Skeletal muscle satellite cell (primary cell): ENCODE measurements around the gene PAK5.

Experiments
- H3K27me3 ChIP-seq: 2 replicates; pipeline ENCODE4 v1.7.0; 2013; ENCODE audit warnings: low read length; ENCODE audit not compliant: control insufficient read depth, insufficient read depth
- H3K36me3 ChIP-seq: 2 replicates; pipeline ENCODE4 v1.7.0; 2013; ENCODE audit warnings: mild to moderate bottlenecking, control low read depth, low read length; ENCODE audit not compliant: insufficient read depth
- H3K4me1 ChIP-seq: 2 replicates; pipeline ENCODE4 v1.7.0; 2013; ENCODE audit warnings: low read length; ENCODE audit not compliant: control insufficient read depth, insufficient read depth
- H3K4me2 ChIP-seq: 2 replicates; pipeline ENCODE4 v1.7.0; 2013; ENCODE audit warnings: mild to moderate bottlenecking, low read length
- H3K4me3 ChIP-seq: 2 replicates; pipeline ENCODE4 v1.7.0; 2013; ENCODE audit warnings: low read length
- H3K9ac ChIP-seq: 2 replicates; pipeline ENCODE4 v1.7.0; 2013; ENCODE audit warnings: mild to moderate bottlenecking, low read depth, low read length, moderate library complexity
- H3K9me3 ChIP-seq: replicated peaks from 2 replicates; pipeline ENCODE4 v1.7.0; 2013; ENCODE audit warnings: mild to moderate bottlenecking, control low read depth, low read length

The PAK5 gene

DNA sequence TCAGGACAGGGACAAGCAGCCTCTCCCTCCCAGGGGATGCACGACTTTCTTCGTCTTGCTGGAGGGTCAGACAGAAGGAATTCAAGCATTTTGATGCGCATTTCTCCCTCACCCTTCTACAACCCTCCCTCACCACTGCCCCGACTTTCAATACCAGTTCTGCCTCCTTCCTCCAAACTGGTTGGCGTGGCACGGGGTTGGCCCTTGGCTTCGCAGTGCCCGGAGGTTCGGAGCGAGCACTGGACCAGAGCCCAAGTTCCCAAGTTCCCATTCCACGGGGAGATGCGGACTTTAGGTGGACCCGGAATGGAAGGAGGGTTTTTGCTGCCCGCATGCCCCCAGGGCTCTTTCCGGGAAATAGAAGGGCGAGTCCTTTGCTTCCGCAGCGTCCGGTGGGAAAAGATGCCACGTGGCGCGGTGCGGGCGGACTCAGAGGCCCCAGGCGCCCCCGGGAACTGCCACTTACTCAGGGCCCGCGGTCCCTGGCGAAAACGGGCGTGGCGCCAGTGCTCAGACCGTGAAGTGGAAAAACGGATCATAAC, 332.5 kb downstream of the PAK5 start:
- Histone ChIP-seq H3K9ac (no peak overlapping the region), H3K4me1 (peaks cover 18% of the 10 kb centered on the region), H3K4me2 (peak overlapping the region; percentile 75), H3K4me3 (peak overlapping the region; percentile 46), H3K27me3 (peaks cover 88% of the 10 kb centered on the region), H3K36me3 (no peaks in the 10 kb centered on the region), H3K9me3 (no peaks in the 10 kb centered on the region)

DNA sequence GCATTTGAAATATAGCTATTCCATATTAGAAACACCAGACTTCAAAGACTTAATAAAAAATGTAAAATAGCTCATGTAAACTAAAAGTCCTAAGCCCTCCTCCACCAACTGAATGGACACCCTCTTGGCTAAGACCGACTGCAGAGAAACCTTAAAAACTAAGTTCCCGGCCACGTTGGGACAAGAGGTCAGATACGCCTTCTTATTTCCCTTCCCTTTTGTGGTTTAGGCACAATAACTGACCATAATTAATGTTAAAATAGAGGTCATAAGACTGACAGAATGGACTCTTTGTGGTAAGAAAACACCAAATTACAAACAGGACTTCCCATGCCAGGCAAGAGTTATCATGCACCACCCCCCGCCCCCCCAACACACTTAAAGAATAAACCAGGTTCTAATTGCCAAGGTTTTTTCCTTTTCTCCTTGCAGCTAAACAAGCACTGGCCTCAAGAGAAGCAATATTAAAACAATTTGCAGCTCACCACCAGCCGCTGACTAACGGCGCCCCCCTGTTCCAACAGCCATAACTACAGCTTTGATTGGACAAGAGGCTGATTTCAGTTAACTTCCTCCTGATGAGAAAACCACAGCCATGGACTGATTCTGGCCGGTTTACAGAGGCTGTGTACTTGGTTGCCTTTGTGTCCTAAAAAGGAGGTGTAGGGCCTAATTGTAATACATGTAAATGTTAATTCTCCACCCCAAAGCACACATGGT, 335.2 kb downstream of the PAK5 start:
- Histone ChIP-seq H3K27me3 (peaks cover 83% of the 10 kb centered on the region), H3K36me3 (no peaks in the 10 kb centered on the region), H3K4me2 (no peak overlapping the region), H3K9ac (no peak overlapping the region), H3K4me1 (peaks cover 18% of the 10 kb centered on the region), H3K9me3 (no peaks in the 10 kb centered on the region), H3K4me3 (no peak overlapping the region)

DNA sequence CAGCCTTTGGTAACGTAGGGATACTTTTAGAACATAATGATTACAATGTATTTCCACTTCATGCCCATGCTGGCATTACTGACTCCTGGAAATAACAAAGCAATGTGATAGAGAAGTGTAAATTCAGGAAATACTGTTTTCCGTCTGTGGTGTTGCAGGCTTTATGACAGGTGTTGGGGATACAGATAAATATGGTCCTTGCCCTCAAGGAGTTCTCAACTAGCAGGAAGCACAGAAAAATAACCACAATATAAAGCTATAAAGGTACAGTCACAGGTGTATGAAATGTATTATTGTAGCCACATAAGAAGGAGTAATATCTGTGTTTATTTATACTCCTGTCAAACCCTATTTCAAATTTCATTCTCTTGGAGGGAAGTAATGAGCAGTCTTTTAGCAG, 337.4 kb downstream of the PAK5 start:
- Histone ChIP-seq H3K9me3 (no peaks in the 10 kb centered on the region), H3K36me3 (no peaks in the 10 kb centered on the region), H3K4me2 (no peak overlapping the region), H3K9ac (no peak overlapping the region), H3K27me3 (peaks cover 61% of the 10 kb centered on the region), H3K4me3 (no peak overlapping the region), H3K4me1 (peaks cover 2% of the 10 kb centered on the region)

DNA sequence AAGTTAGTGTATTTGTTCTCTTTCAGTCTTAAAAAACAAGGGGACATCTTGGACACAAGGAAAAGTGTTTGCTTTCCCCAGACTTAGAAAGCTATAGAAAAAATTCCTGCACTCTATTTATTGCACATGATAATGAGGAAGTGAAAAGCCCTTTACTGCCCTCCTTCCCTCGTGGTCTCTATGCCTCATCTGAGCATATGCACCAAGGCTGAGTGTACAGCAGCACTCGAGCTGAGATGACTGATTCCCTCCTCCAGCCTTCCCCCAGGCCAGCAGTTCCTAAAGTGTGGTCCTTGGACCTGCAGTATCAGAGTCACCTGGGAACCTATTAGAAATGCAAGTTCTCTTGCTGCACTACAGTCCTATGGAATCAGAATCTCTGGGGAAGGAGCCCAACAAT, 338.8 kb downstream of the PAK5 start:
- H3K27me3 ChIP-seq = peaks cover 51% of the 10 kb centered on the region
- H3K9me3 ChIP-seq = no peaks in the 10 kb centered on the region
- no peak overlapping the region for H3K9ac ChIP-seq
- no peaks in the 10 kb centered on the region for H3K4me1 ChIP-seq
- H3K4me2 ChIP-seq = no peak overlapping the region
- H3K36me3 ChIP-seq = no peaks in the 10 kb centered on the region
- H3K4me3 ChIP-seq = no peak overlapping the region

DNA sequence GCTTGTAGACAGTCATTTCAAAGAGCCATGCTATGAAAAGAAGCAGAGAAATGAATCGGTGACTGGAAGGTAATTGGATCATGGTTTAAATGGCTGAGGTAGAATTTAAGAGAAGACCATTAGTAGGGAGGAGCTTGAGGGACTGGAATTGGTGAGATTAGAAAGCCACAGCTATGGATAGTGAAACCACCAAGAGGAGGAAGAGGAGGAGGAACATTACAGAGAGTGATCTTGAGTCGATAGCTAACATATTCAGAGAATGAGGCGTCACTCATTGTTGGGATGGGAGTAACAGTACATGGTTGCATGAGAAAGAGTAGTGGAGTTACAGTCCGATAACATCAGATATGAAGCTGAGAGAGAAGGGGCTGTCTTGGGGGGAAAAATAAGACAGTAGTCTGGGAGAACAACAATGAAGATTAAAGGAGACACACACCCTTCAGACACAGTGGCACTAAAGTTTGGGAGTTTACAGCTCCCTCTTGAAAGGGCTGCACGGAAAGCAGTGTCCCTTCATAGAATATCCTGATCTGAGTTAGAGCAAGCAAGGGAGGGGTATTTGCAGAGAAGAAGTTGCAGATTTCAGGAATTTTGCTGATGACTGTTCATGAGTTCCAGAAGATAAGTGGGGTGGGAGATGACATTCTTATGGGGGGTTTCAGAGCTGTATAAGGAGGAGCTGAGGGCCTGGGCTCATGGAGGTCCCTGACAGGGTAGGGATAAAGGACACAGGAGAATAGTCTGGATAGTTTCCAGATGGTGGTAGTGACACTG, 339.6 kb downstream of the PAK5 start:
- Histone ChIP-seq H3K4me3 (no peak overlapping the region), H3K36me3 (no peaks in the 10 kb centered on the region), H3K9me3 (no peaks in the 10 kb centered on the region), H3K4me2 (no peak overlapping the region), H3K9ac (no peak overlapping the region), H3K4me1 (no peaks in the 10 kb centered on the region), H3K27me3 (peaks cover 52% of the 10 kb centered on the region)

DNA sequence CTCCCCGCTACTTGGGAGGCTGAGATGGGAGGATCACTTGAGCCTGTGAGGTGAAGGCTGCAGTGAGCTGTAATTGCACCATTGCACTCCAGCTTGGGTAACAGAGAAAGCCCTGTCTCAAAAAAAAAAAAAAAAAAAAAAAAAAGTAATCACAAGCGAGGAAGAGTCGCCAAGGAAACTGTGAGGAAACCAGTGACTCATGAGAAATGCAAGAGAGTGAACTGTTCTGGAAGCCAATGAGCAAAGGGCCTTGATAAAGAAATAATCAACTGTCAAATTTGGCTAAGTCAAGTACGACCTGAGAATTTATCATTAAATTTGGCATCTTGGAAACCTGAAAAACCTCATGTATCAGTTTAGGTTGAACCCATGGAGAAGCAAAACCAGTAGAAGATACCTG, 340.6 kb downstream of the PAK5 start:
- no peak overlapping the region for H3K9ac ChIP-seq
- no peak overlapping the region for H3K4me2 ChIP-seq
- H3K4me1 ChIP-seq = no peaks in the 10 kb centered on the region
- H3K9me3 ChIP-seq = no peaks in the 10 kb centered on the region
- H3K36me3 ChIP-seq = no peaks in the 10 kb centered on the region
- H3K4me3 ChIP-seq = no peak overlapping the region
- H3K27me3 ChIP-seq = peaks cover 46% of the 10 kb centered on the region

DNA sequence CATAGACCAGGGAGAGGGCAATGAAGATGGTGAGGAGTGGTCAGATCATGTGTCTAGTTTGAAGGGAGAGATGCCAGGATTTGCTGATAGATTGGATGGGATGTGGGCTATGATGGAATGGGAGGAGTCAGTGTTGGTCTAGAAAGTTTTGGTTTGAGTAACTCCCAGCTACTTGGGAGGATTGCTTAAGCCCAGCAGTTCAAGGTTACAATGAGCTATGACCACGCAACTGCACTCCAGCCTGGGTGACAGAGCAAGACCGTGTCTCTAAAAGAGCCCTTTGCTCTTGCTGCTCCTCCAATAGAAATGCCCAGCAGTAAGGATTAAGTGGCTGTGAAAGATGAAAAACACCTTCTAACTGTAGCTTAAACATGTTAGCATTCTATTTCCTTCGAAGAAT, 342.7 kb downstream of the PAK5 start:
- Histone ChIP-seq H3K4me3 (no peak overlapping the region), H3K36me3 (no peaks in the 10 kb centered on the region), H3K4me2 (no peak overlapping the region), H3K9me3 (no peaks in the 10 kb centered on the region), H3K4me1 (peaks cover 18% of the 10 kb centered on the region), H3K9ac (no peak overlapping the region), H3K27me3 (peaks cover 30% of the 10 kb centered on the region)

DNA sequence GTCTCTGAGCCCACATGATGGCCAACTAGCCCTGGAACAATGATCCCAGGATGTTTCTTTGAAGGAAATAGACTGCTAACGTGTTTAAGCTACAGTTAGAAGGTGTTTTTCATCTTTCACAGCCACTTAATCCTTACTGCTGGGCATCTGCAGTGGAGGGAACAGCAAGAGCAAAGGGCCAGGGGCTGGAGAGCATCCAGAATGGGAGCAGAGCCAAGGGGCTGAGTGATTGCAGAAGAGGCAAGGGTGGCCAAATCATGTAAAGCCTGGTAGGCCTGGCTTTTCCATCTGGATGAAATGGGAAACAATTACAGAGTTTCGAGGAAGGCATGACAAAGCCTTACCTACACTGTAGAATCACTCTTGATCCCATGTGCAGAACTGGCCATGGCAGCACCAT, 343.2 kb downstream of the PAK5 start:
- Histone ChIP-seq H3K36me3 (no peaks in the 10 kb centered on the region), H3K9me3 (no peaks in the 10 kb centered on the region), H3K9ac (no peak overlapping the region), H3K4me2 (no peak overlapping the region), H3K27me3 (peaks cover 27% of the 10 kb centered on the region), H3K4me1 (peaks cover 21% of the 10 kb centered on the region), H3K4me3 (no peak overlapping the region)

DNA sequence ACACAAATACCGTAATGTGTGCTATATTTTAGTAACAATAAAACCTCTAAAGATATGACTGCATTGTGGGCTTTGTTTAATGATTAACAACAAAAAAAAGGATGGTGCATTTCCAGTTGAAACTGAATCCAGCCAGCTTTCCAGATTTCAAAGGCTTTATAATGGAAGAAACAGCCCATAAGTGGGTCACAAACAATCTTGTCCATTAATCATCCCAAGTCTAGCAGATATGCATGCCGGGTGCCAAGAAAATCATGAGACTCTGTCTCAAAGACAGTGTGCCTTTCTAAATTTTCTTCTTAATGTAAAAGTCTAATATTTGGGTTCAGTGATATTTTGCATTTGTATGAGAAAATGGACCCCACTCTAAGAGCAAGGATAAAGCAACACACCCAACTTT, 345.1 kb downstream of the PAK5 start:
- Histone ChIP-seq H3K9me3 (no peaks in the 10 kb centered on the region), H3K4me2 (no peak overlapping the region), H3K36me3 (no peaks in the 10 kb centered on the region), H3K27me3 (peaks cover 10% of the 10 kb centered on the region), H3K4me1 (peaks cover 21% of the 10 kb centered on the region), H3K9ac (no peak overlapping the region), H3K4me3 (no peak overlapping the region)

DNA sequence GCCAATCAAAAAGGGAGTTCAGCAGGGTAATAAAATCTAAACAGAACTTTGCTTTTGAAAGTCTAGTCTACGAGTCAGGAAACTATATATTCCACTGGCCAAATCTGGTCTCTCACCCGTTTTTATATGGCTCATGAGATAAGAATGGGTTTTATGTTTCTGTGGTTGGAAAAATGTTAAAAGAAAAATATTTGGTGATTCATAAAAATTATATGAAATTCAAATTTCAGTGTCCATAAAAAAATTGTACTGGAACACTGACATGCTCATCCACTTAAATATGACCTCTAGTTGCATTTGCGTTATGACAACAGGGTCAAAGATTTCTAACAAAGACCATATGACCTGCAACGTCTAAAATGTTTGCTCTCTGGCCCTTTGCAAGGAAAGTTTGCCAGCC, 346.8 kb downstream of the PAK5 start:
- Histone ChIP-seq H3K4me2 (peak overlapping the region; percentile 61), H3K36me3 (no peaks in the 10 kb centered on the region), H3K4me1 (peaks cover 28% of the 10 kb centered on the region), H3K9ac (peak overlapping the region; percentile 16), H3K27me3 (peaks cover 10% of the 10 kb centered on the region), H3K4me3 (peak overlapping the region; percentile 1), H3K9me3 (no peaks in the 10 kb centered on the region)

DNA sequence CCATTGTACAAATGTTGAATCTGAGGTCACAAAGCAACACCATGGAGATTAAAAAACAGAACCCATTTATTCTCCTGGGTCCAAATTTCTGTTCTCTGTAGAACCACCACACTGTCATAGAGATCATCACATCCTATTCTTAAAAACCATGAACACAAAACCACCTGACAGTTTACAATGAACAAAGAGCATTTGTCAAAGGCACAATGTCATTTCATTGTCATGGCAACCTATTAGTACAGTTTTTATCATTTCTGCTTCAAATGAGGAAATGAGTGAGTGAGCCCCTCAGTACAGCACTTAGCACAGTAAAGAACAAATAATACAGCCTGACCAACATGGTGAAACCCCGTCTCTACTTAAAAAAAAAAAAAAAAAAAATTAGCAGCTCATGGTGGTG, 347.6 kb downstream of the PAK5 start:
- no peak overlapping the region for H3K4me3 ChIP-seq
- no peaks in the 10 kb centered on the region for H3K9me3 ChIP-seq
- no peaks in the 10 kb centered on the region for H3K36me3 ChIP-seq
- H3K9ac ChIP-seq = no peak overlapping the region
- peaks cover 28% of the 10 kb centered on the region for H3K4me1 ChIP-seq
- no peak overlapping the region for H3K4me2 ChIP-seq
- H3K27me3 ChIP-seq = peaks cover 10% of the 10 kb centered on the region
